Skin of body (tissue), 2 donors: ENCODE results near the gene SEL1L3. TPM values are rescaled to one million over a fixed set of nuclear protein-coding genes. Genes with fewer than 3 reads are reported as not detected.

Source experiments
- DNase-seq: peaks from one replicate; lab custom pipeline; 2025; lab: John Stamatoyannopoulos, UW
- total RNA-seq: library from RNA; depleted of rRNA; stranded (reverse); fragments of >200 nt; gene quantifications from one replicate; pipeline ENCODE4 v1.2.3, GENCODE V29; 2014

SEL1L3 gene
- total RNA-seq, 1 donor from 2014 or later: 13.0 TPM

GRCh38 chr4:25856756-25857155 lies 6.0 kb downstream of the SEL1L3 start:
- no peak for DNase-seq

- DNase-seq: no peak
Measured at GRCh38 chr4:25852103-25852502, 10.7 kb downstream of the SEL1L3 start.

GRCh38 chr4:25847329-25847728 lies 15.5 kb downstream of the SEL1L3 start:
- no peak for DNase-seq

- DNase-seq: no peak
Measured at GRCh38 chr4:25845841-25846653, 16.7 kb downstream of the SEL1L3 start.

GRCh38 chr4:25844961-25845712 lies 17.7 kb downstream of the SEL1L3 start:
- no peak for DNase-seq

- DNase-seq: no peak
Measured at GRCh38 chr4:25843340-25844097, 19.3 kb downstream of the SEL1L3 start.

GRCh38 chr4:25842229-25842845 lies 20.5 kb downstream of the SEL1L3 start:
- DNase-seq: no peak

- DNase-seq: no peak
Measured at GRCh38 chr4:25839687-25840086, 23.1 kb downstream of the SEL1L3 start.

GRCh38 chr4:25839233-25839632 lies 23.6 kb downstream of the SEL1L3 start:
- no peak for DNase-seq

GRCh38 chr4:25838526-25838925 lies 24.3 kb downstream of the SEL1L3 start:
- no peak for DNase-seq

- no peak for DNase-seq
Measured at GRCh38 chr4:25837107-25837506, 25.7 kb downstream of the SEL1L3 start.

- DNase-seq: no peak
Measured at GRCh38 chr4:25835384-25835783, 27.4 kb downstream of the SEL1L3 start.

- DNase-seq: no peak
Measured at GRCh38 chr4:25834411-25835107, 28.2 kb downstream of the SEL1L3 start.

GRCh38 chr4:25830548-25830947 lies 32.2 kb downstream of the SEL1L3 start:
- DNase-seq: no peak

GRCh38 chr4:25827897-25828296 lies 34.9 kb downstream of the SEL1L3 start:
- DNase-seq: no peak

- no peak for DNase-seq
Measured at GRCh38 chr4:25827373-25827772, 35.4 kb downstream of the SEL1L3 start.

- no peak for DNase-seq
Measured at GRCh38 chr4:25826074-25826752, 36.6 kb downstream of the SEL1L3 start.

GRCh38 chr4:25823632-25824031 lies 39.2 kb downstream of the SEL1L3 start:
- no peak for DNase-seq

- no peak for DNase-seq
Measured at GRCh38 chr4:25821899-25822298, 40.9 kb downstream of the SEL1L3 start.

- no peak for DNase-seq
Measured at GRCh38 chr4:25821267-25821666, 41.5 kb downstream of the SEL1L3 start.
